ENCODE results near the gene THSD7B.

DNA sequence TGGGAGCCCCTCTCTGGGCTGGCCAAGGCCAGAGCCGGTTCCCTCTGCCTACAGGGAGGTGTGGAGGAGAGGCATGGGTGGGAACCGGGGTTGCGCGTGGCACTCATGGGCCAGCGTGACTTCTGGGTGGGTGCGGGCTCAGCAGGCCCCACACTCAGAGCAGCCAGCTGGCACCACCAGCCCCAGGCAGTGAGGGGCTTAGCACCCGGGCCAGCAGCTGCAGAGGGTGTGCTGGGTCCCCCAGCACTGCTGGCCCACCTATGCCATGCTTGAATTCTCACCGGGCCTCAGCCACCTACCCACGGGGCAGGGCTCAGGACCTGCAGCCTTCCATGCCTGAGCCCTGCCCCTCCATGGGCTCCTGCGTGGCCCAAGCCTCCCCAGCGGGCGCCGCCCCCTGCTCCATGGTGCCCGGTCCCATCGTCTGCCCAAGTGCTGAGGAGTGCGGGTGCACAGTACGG, 950.4 kb downstream of the THSD7B start:
- no peak for TF ChIP-seq POLR2AphosphoS5 (IDR thresholded peaks at IDR 0.05)
- TF ChIP-seq, protein P1, sequence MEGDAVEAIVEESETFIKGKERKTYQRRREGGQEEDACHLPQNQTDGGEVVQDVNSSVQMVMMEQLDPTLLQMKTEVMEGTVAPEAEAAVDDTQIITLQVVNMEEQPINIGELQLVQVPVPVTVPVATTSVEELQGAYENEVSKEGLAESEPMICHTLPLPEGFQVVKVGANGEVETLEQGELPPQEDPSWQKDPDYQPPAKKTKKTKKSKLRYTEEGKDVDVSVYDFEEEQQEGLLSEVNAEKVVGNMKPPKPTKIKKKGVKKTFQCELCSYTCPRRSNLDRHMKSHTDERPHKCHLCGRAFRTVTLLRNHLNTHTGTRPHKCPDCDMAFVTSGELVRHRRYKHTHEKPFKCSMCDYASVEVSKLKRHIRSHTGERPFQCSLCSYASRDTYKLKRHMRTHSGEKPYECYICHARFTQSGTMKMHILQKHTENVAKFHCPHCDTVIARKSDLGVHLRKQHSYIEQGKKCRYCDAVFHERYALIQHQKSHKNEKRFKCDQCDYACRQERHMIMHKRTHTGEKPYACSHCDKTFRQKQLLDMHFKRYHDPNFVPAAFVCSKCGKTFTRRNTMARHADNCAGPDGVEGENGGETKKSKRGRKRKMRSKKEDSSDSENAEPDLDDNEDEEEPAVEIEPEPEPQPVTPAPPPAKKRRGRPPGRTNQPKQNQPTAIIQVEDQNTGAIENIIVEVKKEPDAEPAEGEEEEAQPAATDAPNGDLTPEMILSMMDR (IDR thresholded peaks at IDR 0.05): no peak

All from esophagus muscularis mucosa (tissue), 3 donors.